Suppressor macrophage treated with lipopolysaccharide for 4 hours (primary cell): ENCODE measurements around the gene ST3GAL3.

Source experiments
- DNase-seq: peaks from one replicate; pipeline ENCODE4 v3.0.0-alpha.2; 2020

ST3GAL3 gene

DNA sequence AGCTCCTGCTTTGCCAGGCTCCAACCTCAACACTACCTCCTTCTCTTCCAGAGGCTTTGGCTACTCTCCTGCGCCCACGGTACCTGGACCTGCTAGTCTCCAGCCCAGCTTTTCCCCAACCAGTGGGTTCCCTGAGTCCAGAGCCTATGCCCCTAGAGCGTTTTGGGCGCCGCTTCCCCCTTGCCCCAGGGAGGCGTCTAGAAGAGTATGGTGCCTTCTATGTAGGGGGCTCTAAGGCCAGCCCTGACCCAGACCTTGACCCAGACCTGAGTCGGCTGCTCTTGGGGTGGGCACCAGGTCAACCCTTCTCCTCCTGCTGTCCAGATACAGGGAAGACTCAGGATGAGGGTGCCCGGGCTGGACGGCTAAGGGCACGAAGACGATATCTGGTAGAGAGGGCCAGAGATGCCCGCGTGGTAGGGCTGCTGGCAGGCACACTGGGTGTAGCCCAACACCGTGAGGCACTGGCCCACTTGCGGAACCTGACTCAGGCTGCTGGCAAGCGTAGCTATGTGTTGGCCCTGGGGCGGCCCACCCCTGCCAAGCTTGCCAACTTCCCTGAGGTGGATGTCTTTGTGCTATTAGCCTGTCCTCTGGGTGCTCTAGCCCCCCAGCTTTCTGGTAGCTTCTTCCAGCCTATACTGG is 264.1 kb downstream of the ST3GAL3 start:
- no peak for DNase-seq

DNA sequence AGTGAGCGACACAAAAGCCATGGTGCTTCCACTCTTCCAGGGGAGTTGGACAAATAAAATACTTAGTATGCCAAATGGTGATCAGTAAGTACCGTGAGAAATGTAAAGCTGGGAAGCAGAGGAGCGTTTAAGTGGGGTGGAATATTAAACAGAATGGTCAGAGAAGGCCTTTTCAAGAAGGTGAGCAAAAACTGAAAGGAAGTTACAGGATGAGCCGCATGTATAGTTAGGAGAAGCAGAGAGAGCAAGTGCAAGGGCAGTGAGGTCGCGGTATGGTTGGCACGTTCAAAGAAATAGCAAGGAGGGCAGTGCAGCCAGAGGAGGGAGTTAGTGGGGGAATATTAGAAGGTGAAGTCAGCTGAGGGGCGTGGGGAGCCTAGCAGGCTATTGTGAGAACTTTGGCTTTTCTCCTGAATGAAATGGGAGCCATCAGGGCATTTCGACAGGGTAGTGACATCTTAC is 266.7 kb downstream of the ST3GAL3 start:
- no peak for DNase-seq

DNA sequence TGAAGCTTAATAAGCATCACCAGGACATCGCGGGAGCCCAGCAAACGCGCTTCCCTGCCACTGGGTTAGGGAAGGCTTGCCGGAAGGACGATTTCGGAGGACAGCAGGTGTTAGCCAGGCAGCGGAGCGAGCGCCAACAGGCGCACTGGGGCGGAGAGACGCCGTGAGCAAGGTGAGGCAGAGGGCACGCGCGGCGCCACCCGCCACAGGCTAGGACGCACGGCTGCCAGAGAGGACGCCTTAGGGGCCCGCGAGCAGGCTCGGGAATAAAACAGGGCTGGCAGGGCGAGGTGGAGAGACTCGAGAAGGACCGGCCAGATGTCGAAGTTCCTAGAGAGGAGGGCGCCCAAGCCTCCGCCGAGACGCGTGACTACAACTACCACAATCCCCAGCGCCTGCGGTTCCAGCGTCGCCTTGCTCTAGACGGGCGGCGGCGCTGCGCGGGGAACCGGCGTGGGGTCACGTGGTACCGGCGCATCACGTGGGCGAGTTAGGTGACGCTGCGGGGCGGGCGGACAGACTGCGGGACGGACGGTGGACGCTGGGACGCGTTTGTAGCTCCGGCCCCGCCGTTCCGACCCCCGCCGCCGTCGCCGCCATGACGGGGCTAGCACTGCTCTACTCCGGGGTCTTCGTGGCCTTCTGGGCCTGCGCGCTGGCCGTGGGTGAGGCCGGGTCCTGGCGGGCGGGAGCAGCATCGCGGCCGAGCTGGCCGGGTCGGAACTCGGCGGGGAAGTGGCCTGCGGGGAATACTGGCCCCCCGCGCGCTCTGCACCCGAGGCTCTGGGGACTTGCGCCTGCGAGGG is 267.3 kb downstream of the ST3GAL3 start, which contains the start of gene ATP6V0B:
Gene ATP6V0B, plus strand, starts transcription at position 518 of the 806 bp plus-strand sequence. Its CDS starts 81 bp downstream, at position 599.
- DNase-seq = peak; percentile 98

DNA sequence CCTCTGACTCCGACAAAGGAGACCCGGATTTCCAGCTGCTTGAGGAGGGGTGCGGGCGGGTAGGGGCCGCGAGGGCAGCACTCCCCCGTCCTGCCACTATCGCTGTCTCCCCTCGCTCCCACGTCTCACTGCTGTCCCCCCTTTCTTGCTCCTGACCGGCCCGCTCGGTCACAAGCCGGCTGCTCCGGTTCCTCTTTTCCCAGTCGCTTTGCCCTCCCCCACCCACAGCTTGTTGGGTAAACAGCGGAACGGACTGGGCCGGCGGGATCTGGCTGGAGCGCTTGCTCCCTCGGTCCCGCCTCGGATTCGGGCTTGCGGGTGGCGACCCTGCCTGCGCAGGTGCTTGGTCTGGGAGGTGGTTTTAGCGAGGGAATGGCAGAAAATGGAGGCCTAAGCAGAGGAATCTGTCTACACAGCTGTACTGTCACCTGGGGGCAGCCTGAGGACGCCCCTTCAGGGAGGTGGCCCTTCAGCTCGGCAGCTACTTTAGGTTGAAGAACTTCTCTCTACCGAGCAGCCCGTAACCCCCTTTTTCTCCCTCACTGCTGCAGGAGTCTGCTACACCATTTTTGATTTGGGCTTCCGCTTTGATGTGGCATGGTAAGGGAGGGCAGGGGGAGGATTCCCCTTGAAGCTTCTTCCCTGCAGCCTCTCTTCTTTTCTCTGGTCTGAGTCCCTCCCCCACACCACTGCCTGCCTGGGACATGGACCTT is 268.1 kb downstream of the ST3GAL3 start:
- DNase-seq = peak; percentile 88

DNA sequence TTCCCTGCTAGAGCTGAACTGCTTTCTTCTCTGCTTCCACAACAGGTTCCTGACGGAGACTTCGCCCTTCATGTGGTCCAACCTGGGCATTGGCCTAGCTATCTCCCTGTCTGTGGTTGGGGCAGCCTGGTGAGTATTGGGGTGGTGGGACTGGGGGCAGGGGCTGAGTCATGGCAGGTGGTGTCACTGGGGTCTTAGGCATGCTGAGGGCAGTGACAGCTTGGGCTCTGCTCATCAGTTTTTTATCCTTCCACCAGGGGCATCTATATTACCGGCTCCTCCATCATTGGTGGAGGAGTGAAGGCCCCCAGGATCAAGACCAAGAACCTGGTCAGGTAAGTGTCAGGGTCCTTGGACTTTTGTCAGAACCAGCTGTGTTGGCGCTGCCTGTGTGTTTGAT is 268.7 kb downstream of the ST3GAL3 start:
- no peak for DNase-seq

DNA sequence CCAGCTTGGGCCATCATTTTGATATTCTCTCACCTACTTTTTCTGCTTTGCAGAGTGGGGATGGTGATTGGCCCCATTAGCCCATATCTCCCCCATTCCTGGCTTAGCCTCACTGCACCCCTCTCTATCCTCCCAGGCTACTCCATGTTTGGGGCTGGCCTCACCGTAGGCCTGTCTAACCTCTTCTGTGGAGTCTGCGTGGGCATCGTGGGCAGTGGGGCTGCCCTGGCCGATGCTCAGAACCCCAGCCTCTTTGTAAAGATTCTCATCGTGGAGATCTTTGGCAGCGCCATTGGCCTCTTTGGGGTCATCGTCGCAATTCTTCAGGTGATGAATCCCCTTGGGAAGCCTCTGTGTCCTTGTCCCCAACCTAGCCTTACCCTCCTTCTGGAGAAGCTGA is 269.6 kb downstream of the ST3GAL3 start:
- DNase-seq = no peak

DNA sequence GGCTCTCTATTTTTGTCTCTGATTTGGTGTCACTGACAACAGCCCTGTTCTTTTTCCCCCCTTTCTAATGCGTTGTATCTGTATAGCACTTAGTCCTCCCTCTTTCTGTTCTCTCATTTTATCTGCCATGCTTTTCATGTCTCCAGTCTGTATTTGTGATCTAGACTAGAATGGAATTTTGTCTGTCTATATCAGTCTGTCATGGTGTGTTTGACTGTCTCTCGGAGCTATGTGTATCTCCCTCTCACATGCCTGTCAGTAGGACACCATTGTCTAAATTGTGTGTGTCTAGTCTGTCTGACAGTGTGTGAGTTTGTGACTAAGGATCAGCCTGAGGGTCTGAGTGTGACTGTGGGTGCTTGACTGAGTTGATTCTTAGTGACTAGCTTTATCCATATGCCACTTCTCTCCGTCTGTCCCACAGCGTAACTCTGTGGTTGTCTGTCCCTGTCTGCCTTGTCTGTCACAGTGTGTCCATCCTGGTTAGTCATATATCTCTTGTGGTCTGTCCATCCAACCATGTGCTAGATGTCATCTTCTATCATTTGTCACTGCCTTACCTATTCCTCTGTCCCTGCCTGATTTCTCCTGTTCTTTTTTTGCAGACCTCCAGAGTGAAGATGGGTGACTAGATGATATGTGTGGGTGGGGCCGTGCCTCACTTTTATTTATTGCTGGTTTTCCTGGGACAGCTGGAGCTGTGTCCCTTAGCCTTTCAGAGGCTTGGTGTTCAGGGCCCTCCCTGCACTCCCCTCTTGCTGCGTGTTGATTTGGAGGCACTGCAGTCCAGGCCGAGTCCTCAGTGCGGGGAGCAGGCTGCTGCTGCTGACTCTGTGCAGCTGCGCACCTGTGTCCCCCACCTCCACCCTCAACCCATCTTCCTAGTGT is 270.3 kb downstream of the ST3GAL3 start:
- peak; percentile 27 for DNase-seq

DNA sequence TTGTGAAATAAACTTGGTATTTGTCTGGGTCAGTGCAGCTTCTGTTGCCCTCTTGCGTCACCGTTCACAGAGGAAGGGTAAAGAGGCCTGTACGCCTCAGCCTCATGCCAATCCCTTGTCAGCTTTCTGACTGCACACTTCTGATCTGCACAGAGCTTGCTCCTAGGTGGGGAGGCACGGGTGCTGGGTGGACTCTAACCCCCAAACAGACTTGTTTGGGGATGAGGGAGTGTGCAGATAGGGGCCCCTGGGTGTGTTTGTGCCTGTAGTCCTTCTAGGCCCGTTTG is 270.9 kb downstream of the ST3GAL3 start:
- peak; percentile 7 for DNase-seq

DNA sequence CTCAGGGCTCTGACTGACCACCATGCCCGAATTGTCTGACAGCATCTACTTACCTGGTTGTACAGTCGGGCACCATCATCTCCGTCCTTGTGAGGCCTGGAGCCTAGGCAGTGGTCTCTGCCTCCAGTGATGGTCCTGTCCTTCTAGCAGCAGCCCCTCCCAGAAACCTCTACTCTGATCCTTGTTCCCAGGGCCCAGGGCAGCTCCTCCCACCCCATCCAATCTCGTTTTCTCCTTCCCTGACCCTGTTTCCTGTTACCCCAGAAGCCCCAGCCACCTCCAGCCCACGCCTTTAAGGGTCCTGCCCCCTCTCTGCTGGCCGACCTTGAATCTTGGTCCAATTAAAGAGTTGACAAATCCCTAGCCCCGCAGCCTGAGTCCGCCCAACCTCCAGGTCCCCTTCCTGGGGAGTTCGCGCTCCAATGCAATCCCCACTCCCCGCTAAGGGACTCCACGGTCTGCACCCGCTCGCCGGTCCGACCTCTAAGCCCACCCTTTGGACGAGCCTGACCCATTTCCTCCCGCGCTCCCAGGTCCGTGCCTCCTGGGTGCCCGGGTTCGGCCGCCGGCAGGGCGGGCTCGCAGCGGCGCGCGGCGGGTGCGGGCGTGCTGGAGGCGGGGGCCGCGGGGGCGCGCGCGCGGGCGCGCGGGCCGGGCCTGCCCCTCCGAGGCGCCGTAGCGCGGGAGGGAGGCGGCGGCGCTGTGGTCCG is 271.4 kb downstream of the ST3GAL3 start, which contains the start of gene B4GALT2:
Gene B4GALT2, plus strand, starts transcription at position 660 of the 710 bp plus-strand sequence. CDS start 1,951 bp downstream, outside the sequence.
- DNase-seq = peak; percentile 26

DNA sequence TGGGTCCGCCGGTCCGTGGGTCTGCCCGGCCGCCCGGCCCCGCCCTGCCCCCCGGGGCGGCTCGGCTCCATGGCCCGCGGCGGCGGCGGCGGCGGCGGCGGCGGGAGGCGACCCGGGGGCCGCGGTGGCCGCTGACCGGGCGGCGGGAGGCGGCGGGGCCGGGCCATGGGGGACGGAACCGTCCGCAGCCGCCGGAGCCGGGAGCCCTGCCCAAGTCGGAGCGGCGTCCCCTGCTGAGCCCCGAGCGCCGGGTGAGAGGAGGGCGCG is 271.9 kb downstream of the ST3GAL3 start:
- DNase-seq = no peak

DNA sequence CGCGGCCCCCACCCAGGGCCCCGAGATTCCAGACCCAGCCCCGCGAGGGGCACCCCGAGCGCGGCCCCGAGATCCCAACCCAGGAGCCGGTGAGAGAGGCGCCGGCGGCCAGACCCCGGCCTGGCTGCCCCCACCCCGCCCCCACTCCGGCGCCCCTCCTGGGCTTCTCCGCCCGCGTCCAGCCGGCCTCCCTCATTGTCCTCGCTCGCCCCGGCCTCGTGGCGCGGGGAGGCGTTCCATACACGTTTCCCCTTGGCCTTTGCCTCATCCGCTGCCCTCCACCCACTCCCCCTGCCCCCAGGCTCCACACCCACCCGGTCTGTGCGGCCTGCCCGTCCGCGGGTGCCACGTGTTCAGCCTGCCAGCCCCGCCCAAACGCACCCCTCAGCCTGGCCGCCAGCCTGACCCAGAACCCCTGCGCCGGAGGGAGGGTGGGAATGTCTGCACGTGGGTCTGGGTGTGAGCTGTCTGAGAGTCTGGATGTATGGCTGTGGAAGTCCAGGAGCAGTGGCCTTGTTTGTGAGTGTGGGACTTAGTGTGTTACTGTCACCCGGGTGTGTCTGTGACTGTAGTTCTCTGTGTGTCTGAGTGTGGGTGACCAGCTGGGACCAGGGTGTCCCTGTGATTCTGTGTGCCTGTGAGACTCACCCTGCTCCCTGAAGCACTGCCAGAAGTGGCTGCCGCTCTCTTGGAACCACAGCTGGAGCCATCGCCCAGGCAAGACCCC is 272.4 kb downstream of the ST3GAL3 start:
- peak; percentile 14 for DNase-seq

DNA sequence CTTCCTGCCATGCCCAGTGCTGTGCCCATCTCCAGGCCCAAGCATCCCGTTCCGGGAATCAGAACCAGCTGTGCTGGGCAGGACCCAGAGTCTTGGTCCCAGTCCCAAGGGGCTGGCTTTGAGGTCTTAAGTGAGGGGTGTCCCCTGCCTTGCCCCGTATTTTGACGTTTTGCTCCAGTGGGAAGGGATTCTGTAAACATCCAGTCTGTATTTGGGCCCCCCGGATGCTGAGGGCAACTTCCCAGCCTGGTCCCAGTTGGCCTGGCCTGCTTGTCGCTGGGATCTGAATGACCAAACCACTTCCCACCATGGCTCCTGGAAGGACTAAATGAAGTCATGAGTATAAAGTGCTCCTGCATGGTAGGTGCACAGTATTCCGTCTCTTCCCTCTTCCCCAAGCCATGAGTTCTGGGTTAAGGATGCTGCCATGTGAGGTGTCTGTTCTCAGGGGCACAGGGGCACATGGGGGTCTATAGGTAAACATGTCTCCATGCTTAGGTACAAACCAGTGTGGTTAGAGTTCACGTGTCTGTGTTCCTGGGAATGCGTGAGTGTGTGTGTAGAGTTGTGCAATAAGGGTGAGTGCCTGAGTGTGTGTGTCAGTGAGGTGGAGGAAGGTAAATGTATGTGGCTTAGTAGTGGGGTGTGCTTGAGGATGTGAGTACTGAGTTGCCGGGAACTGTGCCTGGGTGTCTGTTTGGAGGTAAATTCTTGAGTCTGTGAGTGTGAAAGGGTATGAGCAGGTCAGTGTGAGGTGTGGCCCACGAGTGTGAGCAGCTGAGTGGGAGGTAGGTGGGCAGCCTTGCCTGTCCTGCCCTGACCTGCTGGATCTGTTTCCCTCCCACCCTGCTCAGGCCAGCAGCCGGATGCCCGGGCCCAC is 273.2 kb downstream of the ST3GAL3 start:
- DNase-seq = no peak
